A673 (cell line): ENCODE data around the gene KLHL13. TPM values are rescaled to one million over a fixed set of nuclear protein-coding genes. Genes with fewer than 3 reads are reported as not detected.
"Not testable (repeated sequence)": the region's sequence is repeated elsewhere in the genome, so short reads cannot be mapped to it uniquely, and the experiment has no call there.

Source experiments
- BruUV-seq: library from RNA; stranded (reverse); fragments of 400-500 nt; replicated peaks from 2 replicates; lab custom pipeline; 2021; lab: Mats Ljungman, UMichigan
- CTCF ChIA-PET: fragments of 300-600 bp; sonication (Branson Sonifier 250); formaldehyde crosslinking; loops from one replicate; lab custom pipeline; 2022; ENCODE audit warnings: antibody characterized with exemption; lab: Charles Lee
- POLR2A ChIA-PET: fragments of 300-600 bp; sonication (Branson Sonifier 250); formaldehyde crosslinking; loops from one replicate; lab custom pipeline; 2022; ENCODE audit warnings: antibody characterized with exemption; ENCODE audit not compliant: low non-redundant PET; lab: Charles Lee
- DNase-seq: peaks from one replicate; pipeline ENCODE4 v3.0.0-alpha.2; 2015; ENCODE audit warnings: low spot score
- H3K27ac ChIP-seq: fragments of 200-600 bp; sonication (generic); 2 replicates; pipeline ENCODE4 v1.5.1; 2016; ENCODE audit warnings: mixed run types, low read depth, mild to moderate bottlenecking, mixed read lengths, antibody characterized with exemption, low read length; ENCODE audit not compliant: poor library complexity, severe bottlenecking
- H3K27me3 ChIP-seq: fragments of 200-600 bp; sonication (generic); replicated peaks from 2 replicates; pipeline ENCODE4 v1.6.1; 2017; ENCODE audit warnings: mixed run types, low read depth, mild to moderate bottlenecking, mixed read lengths, antibody characterized with exemption, low read length; ENCODE audit not compliant: insufficient read depth, poor library complexity
- H3K36me3 ChIP-seq: fragments of 200-600 bp; sonication (generic); 2 replicates; pipeline ENCODE4 v1.6.1; 2016; ENCODE audit warnings: mixed run types, mild to moderate bottlenecking, mixed read lengths, antibody characterized with exemption, low read length; ENCODE audit not compliant: insufficient read depth, poor library complexity, severe bottlenecking
- H3K4me1 ChIP-seq: fragments of 200-600 bp; sonication (generic); 2 replicates; pipeline ENCODE4 v1.6.1; 2017; ENCODE audit warnings: mixed run types, mild to moderate bottlenecking, mixed read lengths, antibody characterized with exemption, low read length; ENCODE audit not compliant: insufficient read depth, poor library complexity, severe bottlenecking
- H3K4me3 ChIP-seq: fragments of 200-600 bp; sonication (generic); 2 replicates; pipeline ENCODE4 v1.5.1; 2016; ENCODE audit warnings: low read depth, mixed run types, mild to moderate bottlenecking, mixed read lengths, low read length; ENCODE audit not compliant: poor library complexity, severe bottlenecking
- H3K9me3 ChIP-seq: fragments of 200-600 bp; sonication (generic); 2 replicates; pipeline ENCODE4 v1.6.1; 2016; ENCODE audit warnings: mixed run types, low read depth, mild to moderate bottlenecking, mixed read lengths, antibody characterized with exemption, low read length; ENCODE audit not compliant: poor library complexity, severe bottlenecking
- CTCF ChIP-seq: fragments of 300-800, 200-600 bp; sonication (generic); conservative IDR thresholded peaks from 2 replicates; pipeline ENCODE4 v1.5.1; 2017; ENCODE audit warnings: low read depth, mild to moderate bottlenecking, antibody characterized with exemption, low read length, moderate library complexity, mixed read lengths
- EZH2 ChIP-seq: fragments of 200-600 bp; sonication (generic); IDR thresholded peaks from 2 replicates; pipeline ENCODE4 v1.6.1; 2017; ENCODE audit warnings: borderline replicate concordance, low read depth, mild to moderate bottlenecking, mixed read lengths, antibody characterized with exemption, low read length; ENCODE audit not compliant: poor library complexity, severe bottlenecking
- intact Hi-C: fragments of 100-400 bp; cut with micrococcal nuclease; formaldehyde crosslinking; loops from one replicate; pipeline ENCODE4 v1.10.0; 2022; ENCODE audit not compliant: unreplicated experiment
- total RNA-seq: library from RNA; stranded (reverse); gene quantifications from 2 replicates; pipeline ENCODE4 v1.2.3, GENCODE V29; 2021

Gene KLHL13
- total RNA-seq, 1 experiment from 2014 or later: 46.3 TPM

- no peak for TF ChIP-seq CTCF
- no peak for TF ChIP-seq EZH2
- Histone ChIP-seq H3K27me3 (no peaks in the 10 kb centered on the region), H3K27ac (no peak overlapping the region), H3K9me3 (no peaks in the 10 kb centered on the region), H3K4me3 (no peak overlapping the region), H3K4me1 (peaks cover 2% of the 10 kb centered on the region), H3K36me3 (no peaks in the 10 kb centered on the region)
- ChIA-PET CTCF (no interaction called here), POLR2A (no interaction called here)
- BruUV-seq: no TSS peak
- no peak for DNase-seq
- intact Hi-C loops: no loop called here
These were observed 180.5 kb downstream of the KLHL13 start for GRCh38 chrX:117936118-117936517.

DNA sequence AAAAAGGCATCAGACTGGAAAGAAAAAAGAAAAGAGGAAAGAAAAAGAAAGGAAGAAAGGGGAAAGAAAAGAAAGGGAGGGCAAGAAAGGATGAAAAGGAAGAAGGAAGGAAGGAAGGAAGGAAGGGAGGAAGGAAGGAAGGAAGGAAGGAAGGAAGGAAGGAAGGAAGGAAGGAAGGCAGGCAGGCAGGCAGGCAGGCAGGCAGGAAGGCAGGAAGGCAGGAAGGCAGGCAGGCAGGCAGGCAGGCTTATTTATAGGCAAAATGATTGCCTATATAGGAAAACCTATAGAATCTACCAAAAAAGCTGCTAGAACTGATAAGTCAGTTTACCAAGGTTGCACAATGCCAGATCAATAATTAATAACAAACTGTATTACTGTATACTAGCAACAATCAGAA, 186.5 kb downstream of the KLHL13 start:
- not testable (repeated sequence) for BruUV-seq

DNA sequence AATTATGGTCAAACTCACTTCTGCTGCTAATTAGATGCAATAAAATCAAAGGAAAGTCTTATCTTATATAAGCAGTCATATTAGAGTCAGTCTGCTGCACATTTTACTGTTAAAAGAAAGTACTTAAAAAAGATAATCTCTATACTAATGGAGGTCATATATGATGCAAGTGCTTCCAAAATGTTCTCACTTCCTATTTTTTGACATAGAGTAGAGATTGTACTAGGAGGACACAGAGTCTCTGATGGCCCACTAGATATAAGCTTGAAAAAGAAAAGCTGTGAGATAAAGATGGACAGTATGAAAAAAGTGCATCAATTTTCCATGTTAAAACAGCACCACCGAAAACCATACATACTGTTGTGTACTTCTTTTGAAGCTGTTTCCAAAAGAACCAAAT, 196.9 kb downstream of the KLHL13 start:
- Histone ChIP-seq H3K27me3 (no peaks in the 10 kb centered on the region), H3K9me3 (no peaks in the 10 kb centered on the region), H3K4me3 (no peak overlapping the region), H3K4me1 (peaks cover 5% of the 10 kb centered on the region), H3K27ac (no peak overlapping the region), H3K36me3 (no peaks in the 10 kb centered on the region)
- no TSS peak for BruUV-seq
- DNase-seq: no peak
- intact Hi-C loops: no loop called here
- ChIA-PET POLR2A (no interaction called here), CTCF (no interaction called here)
- TF ChIP-seq CTCF (no peak), EZH2 (no peak)

More for the DNA sequence above, 186.5 kb downstream of the KLHL13 start:
- DNase-seq, H3K36me3 ChIP-seq, H3K9me3 ChIP-seq, H3K4me3 ChIP-seq, CTCF ChIA-PET, H3K27me3 ChIP-seq, POLR2A ChIA-PET: not testable (repeated sequence)
- H3K27ac ChIP-seq: peak overlapping the region; percentile 82
- intact Hi-C loops: loop anchor here (5.0 kb wide), 1 partner anchor 297 kb away; no protein-coding TSS in a partner anchor
- peaks cover 27% of the 10 kb centered on the region for H3K4me1 ChIP-seq

DNA sequence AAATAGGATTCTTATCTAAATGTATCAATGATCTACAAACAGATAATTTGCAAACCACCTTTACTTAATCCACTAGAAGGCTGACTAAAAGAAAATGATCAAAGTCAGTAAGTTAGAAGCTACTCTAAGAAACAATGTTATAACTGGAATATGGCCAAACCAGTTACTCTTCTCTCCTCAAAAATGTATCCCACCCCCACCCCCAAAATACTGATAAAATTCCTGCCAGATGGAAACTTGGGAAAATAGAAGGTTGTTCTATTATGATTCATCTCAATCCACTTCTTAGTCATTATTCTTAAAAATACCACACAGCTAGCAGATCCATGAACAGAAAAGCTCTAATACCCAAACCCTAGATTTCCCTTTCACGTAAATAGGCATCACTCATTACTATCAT, 206.4 kb downstream of the KLHL13 start:
- intact Hi-C loops: no loop called here
- ChIA-PET CTCF (no interaction called here), POLR2A (no interaction called here)
- Histone ChIP-seq H3K36me3 (no peaks in the 10 kb centered on the region), H3K27me3 (no peaks in the 10 kb centered on the region), H3K27ac (no peak overlapping the region), H3K4me1 (no peaks in the 10 kb centered on the region), H3K4me3 (no peak overlapping the region), H3K9me3 (no peaks in the 10 kb centered on the region)
- TF ChIP-seq EZH2: no peak
- no peak for TF ChIP-seq CTCF
- no peak for DNase-seq
- no TSS peak for BruUV-seq
